ENCODE results near the gene SYNGR4. TPM values are rescaled to one million over a fixed set of nuclear protein-coding genes. Genes with fewer than 3 reads are reported as not detected.
A peak's percentile ranks its signal among the peaks of the same experiment; 100 is the strongest.
"Not testable (repeated sequence)": the region's sequence is repeated elsewhere in the genome, so short reads cannot be mapped to it uniquely, and the experiment has no call there.

The SYNGR4 gene
- total RNA-seq, 2 experiments from 2014 or later, result 0.30 TPM; not detected in 1

GRCh38 chr19:48390188-48391099 lies 26.3 kb downstream of the SYNGR4 start:
- Mint-ChIP-seq H3K27ac (peak overlapping the region; percentile 95), H3K9me3 (no peaks in the 10 kb centered on the region), H3K4me1 (peaks cover 19% of the 10 kb centered on the region), H3K27me3 (peaks cover 26% of the 10 kb centered on the region), H3K36me3 (peaks cover 17% of the 10 kb centered on the region), H3K4me3 (peak overlapping the region; percentile 97)
- ATAC-seq (ENCODE audit: low read depth) (peak; percentile 85), DNase-seq (peak; percentile 80)
- POLR2A ChIA-PET, result interaction anchor here (0.7 to 2.0 kb wide), 6 partner anchors 10 to 72 kb away, joined by 3 to 25 read pairs (median 6); partner anchors contain the start of genes SYNGR4 and TMEM143

- DNase-seq (peak; percentile 91), ATAC-seq (ENCODE audit: low read depth) (peak; percentile 62)
- H3K27ac Mint-ChIP-seq, result peak within 1 kb of the TSS; percentile 95
- peaks cover 14% of the 10 kb centered on the region for H3K36me3 Mint-ChIP-seq
- peaks cover 35% of the 10 kb centered on the region for H3K27me3 Mint-ChIP-seq
- POLR2A ChIA-PET, result interaction anchor here (0.8 to 2.0 kb wide), 7 partner anchors 9 to 136 kb away, joined by 3 to 25 read pairs (median 5); partner anchors contain the start of genes CARD8, SYNGR4 and TMEM143
- H3K4me3 Mint-ChIP-seq, result peak within 1 kb of the TSS; percentile 97
- no peaks in the 10 kb centered on the region for H3K9me3 Mint-ChIP-seq
- peaks cover 19% of the 10 kb centered on the region for H3K4me1 Mint-ChIP-seq
Observed at GRCh38 chr19:48391100-48392005, 27.2 kb downstream of the SYNGR4 start, which contains the start of gene KDELR1. KDELR1 (minus strand) TSS chr19:48391551; CDS start chr19:48391358, 193 bp downstream.

GRCh38 chr19:48392006-48392344 lies 27.8 kb downstream of the SYNGR4 start:
- not testable (repeated sequence) for DNase-seq; H3K27ac Mint-ChIP-seq; H3K9me3 Mint-ChIP-seq; ATAC-seq (ENCODE audit: low read depth)
- peak overlapping the region; percentile 97 for H3K4me3 Mint-ChIP-seq
- H3K4me1 Mint-ChIP-seq, result peaks cover 19% of the 10 kb centered on the region
- peaks cover 13% of the 10 kb centered on the region for H3K36me3 Mint-ChIP-seq
- POLR2A ChIA-PET, result interaction anchor here (0.8 to 2.0 kb wide), 6 partner anchors 9 to 137 kb away, joined by 3 to 25 read pairs (median 7); partner anchors contain the start of genes CARD8, SYNGR4 and TMEM143
- H3K27me3 Mint-ChIP-seq, result peaks cover 42% of the 10 kb centered on the region

- peaks cover 52% of the 10 kb centered on the region for H3K27me3 Mint-ChIP-seq
- H3K4me1 Mint-ChIP-seq, result peaks cover 27% of the 10 kb centered on the region
- H3K4me3 Mint-ChIP-seq, result no peak overlapping the region
Observed at GRCh38 chr19:48392860-48393558, 28.8 kb downstream of the SYNGR4 start.

GRCh38 chr19:48393559-48394330 lies 29.6 kb downstream of the SYNGR4 start, which contains the start of gene GRIN2D:
GRIN2D (plus strand) TSS chr19:48393668; CDS start chr19:48398393, 4,725 bp downstream.
- DNase-seq (peak; percentile 56), ATAC-seq (ENCODE audit: low read depth) (no peak)
- peaks cover 53% of the 10 kb centered on the region for H3K27me3 Mint-ChIP-seq
- POLR2A ChIA-PET, result interaction anchor here (0.6 to 1.1 kb wide), 3 partner anchors 30 to 614 kb away, joined by 3 to 4 read pairs (median 3); partner anchors contain the start of genes SYNGR4 and TMEM143
- peaks cover 5% of the 10 kb centered on the region for H3K36me3 Mint-ChIP-seq
- peak within 1 kb of the TSS; percentile 54 for H3K27ac Mint-ChIP-seq
- H3K9me3 Mint-ChIP-seq, result no peaks in the 10 kb centered on the region
- H3K4me3 Mint-ChIP-seq, result peak within 1 kb of the TSS; percentile 26
- peaks cover 23% of the 10 kb centered on the region for H3K4me1 Mint-ChIP-seq

More at GRCh38 chr19:48392860-48393558, 28.8 kb downstream of the SYNGR4 start:
- DNase-seq (no peak), ATAC-seq (ENCODE audit: low read depth) (no peak)
- POLR2A ChIA-PET, result interaction anchor here (0.6 to 1.1 kb wide), 3 partner anchors 29 to 615 kb away, joined by 3 to 4 read pairs (median 3); partner anchors contain the start of genes SYNGR4 and TMEM143
- Mint-ChIP-seq H3K27ac (no peak overlapping the region), H3K9me3 (no peaks in the 10 kb centered on the region), H3K36me3 (peaks cover 12% of the 10 kb centered on the region)

GRCh38 chr19:48394331-48395169 lies 30.4 kb downstream of the SYNGR4 start:
- POLR2A ChIA-PET, result interaction anchor here (0.6 kb wide), 1 partner anchor 52 kb away, joined by 3 read pairs; no protein-coding TSS in a partner anchor
- peak overlapping the region; percentile 26 for H3K4me3 Mint-ChIP-seq
- peaks cover 5% of the 10 kb centered on the region for H3K36me3 Mint-ChIP-seq
- H3K4me1 Mint-ChIP-seq, result peaks cover 28% of the 10 kb centered on the region
- no peak for ATAC-seq (ENCODE audit: low read depth)
- DNase-seq, result no peak
- peaks cover 53% of the 10 kb centered on the region for H3K27me3 Mint-ChIP-seq
- no peaks in the 10 kb centered on the region for H3K9me3 Mint-ChIP-seq
- H3K27ac Mint-ChIP-seq, result peak overlapping the region; percentile 54

GRCh38 chr19:48395170-48395455 lies 30.9 kb downstream of the SYNGR4 start:
- DNase-seq (no peak), ATAC-seq (ENCODE audit: low read depth) (no peak)
- Mint-ChIP-seq H3K27ac (no peak overlapping the region), H3K27me3 (peaks cover 53% of the 10 kb centered on the region), H3K9me3 (no peaks in the 10 kb centered on the region), H3K4me1 (peaks cover 29% of the 10 kb centered on the region), H3K4me3 (no peak overlapping the region), H3K36me3 (peaks cover 5% of the 10 kb centered on the region)
- POLR2A ChIA-PET, result interaction anchor here (0.6 to 0.8 kb wide), 2 partner anchors 13 to 51 kb away, joined by 3 read pairs; no protein-coding TSS in a partner anchor

- Mint-ChIP-seq H3K4me3 (no peak overlapping the region), H3K27me3 (peaks cover 53% of the 10 kb centered on the region), H3K27ac (no peak overlapping the region), H3K4me1 (peaks cover 28% of the 10 kb centered on the region), H3K9me3 (no peaks in the 10 kb centered on the region), H3K36me3 (peaks cover 4% of the 10 kb centered on the region)
- DNase-seq, result no peak
- POLR2A ChIA-PET, result interaction anchor here (0.6 to 0.8 kb wide), 3 partner anchors 14 to 66 kb away, joined by 3 read pairs; no protein-coding TSS in a partner anchor
- ATAC-seq (ENCODE audit: low read depth), result no peak
Observed at GRCh38 chr19:48395499-48395898, 31.3 kb downstream of the SYNGR4 start.

GRCh38 chr19:48396016-48396823 lies 32.1 kb downstream of the SYNGR4 start:
- DNase-seq (no peak), ATAC-seq (ENCODE audit: low read depth) (no peak)
- peaks cover 53% of the 10 kb centered on the region for H3K27me3 Mint-ChIP-seq
- H3K4me1 Mint-ChIP-seq, result peaks cover 28% of the 10 kb centered on the region
- POLR2A ChIA-PET, result interaction anchor here (0.6 to 0.8 kb wide), 2 partner anchors 15 to 65 kb away, joined by 3 read pairs; no protein-coding TSS in a partner anchor
- H3K36me3 Mint-ChIP-seq, result peaks cover 4% of the 10 kb centered on the region
- no peaks in the 10 kb centered on the region for H3K9me3 Mint-ChIP-seq
- no peak overlapping the region for H3K27ac Mint-ChIP-seq
- no peak overlapping the region for H3K4me3 Mint-ChIP-seq

GRCh38 chr19:48396824-48397176 lies 32.6 kb downstream of the SYNGR4 start:
- H3K27me3 Mint-ChIP-seq, result peaks cover 53% of the 10 kb centered on the region
- H3K27ac Mint-ChIP-seq, result no peak overlapping the region
- no peaks in the 10 kb centered on the region for H3K9me3 Mint-ChIP-seq
- DNase-seq (no peak), ATAC-seq (ENCODE audit: low read depth) (no peak)
- H3K4me1 Mint-ChIP-seq, result peaks cover 25% of the 10 kb centered on the region
- H3K4me3 Mint-ChIP-seq, result no peak overlapping the region
- H3K36me3 Mint-ChIP-seq, result peaks cover 4% of the 10 kb centered on the region
- POLR2A ChIA-PET, result no interaction called here
